ENCODE results near the gene EID1.
"Not testable (repeated sequence)": the region's sequence is repeated elsewhere in the genome, so short reads cannot be mapped to it uniquely, and the experiment has no call there.

The EID1 gene

GRCh38 chr15:48877630-48878595, at the start of gene EID1:
TSS of gene EID1 (plus strand) at chr15:48878134. CDS start at chr15:48878177, 43 bp downstream.
- peak; percentile 92 for DNase-seq (ENCODE audit: low spot score)

- no peak for DNase-seq (ENCODE audit: low spot score)
These were observed 49.5 kb upstream of the EID1 start for GRCh38 chr15:48828471-48828870.

- DNase-seq (ENCODE audit: low spot score), result no peak
These were observed 49.0 kb upstream of the EID1 start for GRCh38 chr15:48828906-48829305.

GRCh38 chr15:48832648-48833047, 45.3 kb upstream of the EID1 start:
- DNase-seq (ENCODE audit: low spot score), result no peak

GRCh38 chr15:48833526-48834239, 44.3 kb upstream of the EID1 start:
- DNase-seq (ENCODE audit: low spot score), result no peak

GRCh38 chr15:48834756-48835155, 43.2 kb upstream of the EID1 start:
- no peak for DNase-seq (ENCODE audit: low spot score)

- DNase-seq (ENCODE audit: low spot score), result no peak
These were observed 35.4 kb upstream of the EID1 start for GRCh38 chr15:48842501-48842900.

- no peak for DNase-seq (ENCODE audit: low spot score)
These were observed 32.8 kb upstream of the EID1 start for GRCh38 chr15:48845123-48845522.

- no peak for DNase-seq (ENCODE audit: low spot score)
These were observed 27.3 kb upstream of the EID1 start for GRCh38 chr15:48850648-48851047.

GRCh38 chr15:48851956-48852355, 26.0 kb upstream of the EID1 start:
- DNase-seq (ENCODE audit: low spot score), result no peak

GRCh38 chr15:48854434-48854833, 23.5 kb upstream of the EID1 start:
- DNase-seq (ENCODE audit: low spot score), result not testable (repeated sequence)

- peak; percentile 39 for DNase-seq (ENCODE audit: low spot score)
These were observed 22.2 kb upstream of the EID1 start for GRCh38 chr15:48855501-48856440.

GRCh38 chr15:48856942-48857341, 21.0 kb upstream of the EID1 start:
- DNase-seq (ENCODE audit: low spot score), result peak; percentile 35

- DNase-seq (ENCODE audit: low spot score), result no peak
These were observed 19.5 kb upstream of the EID1 start for GRCh38 chr15:48858401-48858800.

GRCh38 chr15:48859426-48859825, 18.5 kb upstream of the EID1 start:
- DNase-seq (ENCODE audit: low spot score), result no peak

- DNase-seq (ENCODE audit: low spot score), result peak; percentile 55
These were observed 16.0 kb upstream of the EID1 start for GRCh38 chr15:48861813-48862431.

GRCh38 chr15:48862705-48863104, 15.2 kb upstream of the EID1 start:
- no peak for DNase-seq (ENCODE audit: low spot score)

GRCh38 chr15:48865370-48866079, 12.4 kb upstream of the EID1 start:
- no peak for DNase-seq (ENCODE audit: low spot score)

GRCh38 chr15:48866141-48866563, 11.8 kb upstream of the EID1 start:
- no peak for DNase-seq (ENCODE audit: low spot score)

GRCh38 chr15:48868023-48868422, 9.9 kb upstream of the EID1 start:
- DNase-seq (ENCODE audit: low spot score), result no peak

GRCh38 chr15:48868536-48868935, 9.4 kb upstream of the EID1 start:
- DNase-seq (ENCODE audit: low spot score), result no peak

All from iPS-NIHi11 (cell line).